ENCODE results near the gene RAP2A. TPM values are rescaled to one million over a fixed set of nuclear protein-coding genes. Genes with fewer than 3 reads are reported as not detected.

Gene RAP2A
- total and polyA plus RNA-seq, 9 of the 15 experiments (the other 6 are each of a cell fraction or from before 2014, with no cell fraction given): 1.8 to 11.7 (median 5.6) TPM

DNA sequence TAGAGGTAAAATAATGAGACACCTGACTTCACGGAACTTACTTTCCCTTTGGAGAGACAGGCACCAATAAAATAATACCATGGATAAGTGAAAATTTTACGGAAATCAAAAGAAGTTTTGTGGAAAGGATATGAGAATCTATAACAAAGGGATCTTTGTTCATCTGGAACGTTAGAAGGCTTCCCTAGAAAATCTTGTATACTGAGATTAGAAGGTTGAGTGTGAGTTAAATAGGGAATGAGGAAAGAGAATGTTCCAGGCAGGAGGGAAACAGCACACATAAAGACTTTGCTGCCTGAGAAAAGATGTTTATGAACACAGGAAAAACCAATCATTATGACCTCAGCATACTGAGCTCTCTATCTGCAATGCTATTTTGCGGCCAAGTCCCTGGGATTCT lies 19.6 kb upstream of the RAP2A start:
- no peak for DNase-seq (ENCODE audit: extremely low read depth in 1 of 4, low spot score in 3 of 4)
- Histone ChIP-seq H4K20me1 (replicated peaks; ENCODE audit: control insufficient read depth, insufficient read depth, low read length) (no peaks in the 10 kb centered on the region), H3K9me1 (ENCODE audit: control insufficient read depth, insufficient read depth, low read length) (no peaks in the 10 kb centered on the region), H3K27ac (ENCODE audit: extremely low read depth, low read depth, low read length) (no peak overlapping the region), H3K9me3 (replicated peaks; ENCODE audit: control insufficient read depth, insufficient read depth, low read depth, low read length) (no peaks in the 10 kb centered on the region), H3K36me3 (ENCODE audit: control insufficient read depth, insufficient read depth, low read length) (no peaks in the 10 kb centered on the region), H3K27me3 (ENCODE audit: control insufficient read depth in 2 of 2, insufficient read depth in 2 of 2, low read length in 2 of 2) (no peaks in the 10 kb centered on the region), H3K4me2 (ENCODE audit: insufficient read depth, low read length) (no peak overlapping the region), H2AFZ (ENCODE audit: low read depth, low read length) (no peak overlapping the region), H3K79me2 (ENCODE audit: control insufficient read depth, insufficient read depth, low read length) (no peaks in the 10 kb centered on the region), H3K9ac (ENCODE audit: insufficient read depth in 1 of 2, low read depth in 2 of 2, low read length in 2 of 2) (no peak overlapping the region), H3K4me1 (replicated peaks in 1 of 2; ENCODE audit: control insufficient read depth in 2 of 2, insufficient read depth in 2 of 2, low read length in 2 of 2) (no peaks in the 10 kb centered on the region), H3K4me3 (no peak overlapping the region)
- ChIA-PET POLR2A (interaction anchor here (0.5 to 1.5 kb wide), 2 partner anchors 19 to 188 kb away, joined by 3 to 4 read pairs; no protein-coding TSS in a partner anchor), CTCF (ENCODE audit: low intra/inter-chr PET ratio) (no interaction called here)
- intact Hi-C loops (cut with micrococcal nuclease): no loop called here
- no peak for FAIRE-seq
- WGBS (ENCODE audit: insufficient coverage, low coverage, missing lambda C conversion rate): 16% methylated on average over 4 of the region's 4 CpGs
- ATAC-seq: no peak
- BruUV-seq (replicated peaks): no TSS peak
- in situ Hi-C loops (cut with MboI): no loop called here
- TF ChIP-seq ZFP36 (IDR thresholded peaks at IDR 0.05; ENCODE audit: low read depth, low read length, partially characterized antibody): no peak
- no peak for TF ChIP-seq MYBL2 (IDR thresholded peaks at IDR 0.05; ENCODE audit: low read depth)
- TF ChIP-seq MYBL2 (CRISPR knock-in tag; IDR thresholded peaks at IDR 0.05; ENCODE audit: borderline replicate concordance): no peak
- no peak for TF ChIP-seq EP300 (IDR thresholded peaks at IDR 0.05; ENCODE audit: low read length)
- no peak for TF ChIP-seq MAFG (tag; conservative IDR thresholded peaks at IDR 0.05)
- no peak for TF ChIP-seq ZNF57 (CRISPR knock-in tag; IDR thresholded peaks at IDR 0.05)
- TF ChIP-seq GATA2 (CRISPR knock-in tag; IDR thresholded peaks at IDR 0.05): no peak
- TF ChIP-seq, protein P1, sequence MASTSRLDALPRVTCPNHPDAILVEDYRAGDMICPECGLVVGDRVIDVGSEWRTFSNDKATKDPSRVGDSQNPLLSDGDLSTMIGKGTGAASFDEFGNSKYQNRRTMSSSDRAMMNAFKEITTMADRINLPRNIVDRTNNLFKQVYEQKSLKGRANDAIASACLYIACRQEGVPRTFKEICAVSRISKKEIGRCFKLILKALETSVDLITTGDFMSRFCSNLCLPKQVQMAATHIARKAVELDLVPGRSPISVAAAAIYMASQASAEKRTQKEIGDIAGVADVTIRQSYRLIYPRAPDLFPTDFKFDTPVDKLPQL (IDR thresholded peaks at IDR 0.05; ENCODE audit: extremely low read depth, insufficient read length): no peak
- TF ChIP-seq ZBTB43 (CRISPR knock-in tag; IDR thresholded peaks at IDR 0.05): no peak
- no peak for TF ChIP-seq BCOR (IDR thresholded peaks at IDR 0.05)
- TF ChIP-seq SREBF2 (CRISPR knock-in tag; IDR thresholded peaks at IDR 0.05): no peak
- no peak for TF ChIP-seq NCOA2 (IDR thresholded peaks at IDR 0.05; ENCODE audit: partially characterized antibody in 2 of 2)
- no peak for TF ChIP-seq MECOM (CRISPR knock-in tag; IDR thresholded peaks at IDR 0.05)
- no peak for TF ChIP-seq PCBP2 (IDR thresholded peaks at IDR 0.05; ENCODE audit: low read depth, low read length, poor library complexity, severe bottlenecking)
- TF ChIP-seq, protein P2, sequence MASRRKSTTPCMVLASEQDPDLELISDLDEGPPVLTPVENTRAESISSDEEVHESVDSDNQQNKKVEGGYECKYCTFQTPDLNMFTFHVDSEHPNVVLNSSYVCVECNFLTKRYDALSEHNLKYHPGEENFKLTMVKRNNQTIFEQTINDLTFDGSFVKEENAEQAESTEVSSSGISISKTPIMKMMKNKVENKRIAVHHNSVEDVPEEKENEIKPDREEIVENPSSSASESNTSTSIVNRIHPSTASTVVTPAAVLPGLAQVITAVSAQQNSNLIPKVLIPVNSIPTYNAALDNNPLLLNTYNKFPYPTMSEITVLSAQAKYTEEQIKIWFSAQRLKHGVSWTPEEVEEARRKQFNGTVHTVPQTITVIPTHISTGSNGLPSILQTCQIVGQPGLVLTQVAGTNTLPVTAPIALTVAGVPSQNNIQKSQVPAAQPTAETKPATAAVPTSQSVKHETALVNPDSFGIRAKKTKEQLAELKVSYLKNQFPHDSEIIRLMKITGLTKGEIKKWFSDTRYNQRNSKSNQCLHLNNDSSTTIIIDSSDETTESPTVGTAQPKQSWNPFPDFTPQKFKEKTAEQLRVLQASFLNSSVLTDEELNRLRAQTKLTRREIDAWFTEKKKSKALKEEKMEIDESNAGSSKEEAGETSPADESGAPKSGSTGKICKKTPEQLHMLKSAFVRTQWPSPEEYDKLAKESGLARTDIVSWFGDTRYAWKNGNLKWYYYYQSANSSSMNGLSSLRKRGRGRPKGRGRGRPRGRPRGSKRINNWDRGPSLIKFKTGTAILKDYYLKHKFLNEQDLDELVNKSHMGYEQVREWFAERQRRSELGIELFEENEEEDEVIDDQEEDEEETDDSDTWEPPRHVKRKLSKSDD (conservative IDR thresholded peaks at IDR 0.05; ENCODE audit: low read length): no peak
